HG03521 (cell line): Measurements from ENCODE around the gene MEIKIN.

ENCODE experiments used
- ATAC-seq: cut with Tn5 transposase; IDR thresholded peaks from one replicate; pipeline ENCODE4 v1.9.1; 2021; ENCODE audit warnings: mild to moderate bottlenecking, moderate library complexity; ENCODE audit not compliant: unreplicated experiment

Gene MEIKIN

DNA sequence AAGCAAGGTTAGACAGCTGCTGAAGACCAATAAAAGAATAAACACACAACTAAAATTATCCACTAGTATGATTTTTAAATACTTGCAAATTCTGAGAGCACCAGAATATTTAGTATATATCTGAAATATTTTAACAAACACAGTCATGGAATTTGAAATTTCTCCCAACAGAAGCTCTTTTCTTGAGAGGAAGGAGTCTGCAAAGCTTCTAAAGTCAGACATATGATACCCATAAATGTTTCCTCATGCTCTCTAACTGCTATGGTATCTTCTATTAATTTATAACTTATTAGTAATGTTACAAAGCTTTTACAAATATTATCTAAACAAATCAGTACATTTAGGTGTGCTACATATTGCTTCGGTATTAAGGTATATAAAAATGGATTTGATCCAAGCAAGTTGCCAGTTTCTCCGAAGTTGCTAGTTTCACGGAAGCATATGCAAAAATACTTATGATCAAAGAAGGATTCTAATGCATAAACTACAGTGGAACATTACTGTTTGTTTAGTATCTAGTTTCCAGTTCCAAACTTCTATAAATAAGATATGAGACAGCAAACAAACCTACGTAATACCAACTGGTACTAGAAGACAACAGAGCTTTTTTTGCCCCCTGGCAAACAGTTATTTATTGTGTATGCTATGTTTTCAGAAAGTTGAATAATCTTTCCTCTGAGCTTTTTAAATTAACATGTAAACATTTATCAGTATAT lies 170.7 kb downstream of the MEIKIN start:
- no peak for ATAC-seq

DNA sequence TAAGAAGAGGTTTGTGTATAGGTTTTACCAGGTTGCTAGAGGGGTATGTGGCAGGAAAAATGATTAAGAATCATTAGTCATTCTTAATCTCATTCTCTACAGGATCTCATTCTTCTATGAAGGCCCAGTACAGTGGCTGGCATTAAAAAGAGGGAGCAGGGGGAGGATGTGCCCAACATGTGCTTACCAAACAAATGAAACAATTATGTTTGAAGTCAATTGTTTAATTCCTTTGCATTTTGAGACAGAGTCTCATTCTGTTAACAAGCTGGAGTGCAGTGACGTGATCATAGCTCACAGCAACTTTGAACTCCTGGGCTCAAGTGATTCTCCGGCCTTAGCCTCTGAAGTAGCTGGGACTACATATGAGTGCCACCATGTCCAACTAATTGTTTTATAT lies 171.7 kb downstream of the MEIKIN start:
- no peak for ATAC-seq

- ATAC-seq = no peak
These were observed 173.8 kb downstream of the MEIKIN start for GRCh38 chr5:131771692-131772091.

- no peak for ATAC-seq
These were observed 175.5 kb downstream of the MEIKIN start for GRCh38 chr5:131769961-131770360.

GRCh38 chr5:131769336-131769735 lies 176.1 kb downstream of the MEIKIN start:
- no peak for ATAC-seq

GRCh38 chr5:131767891-131768290 lies 177.6 kb downstream of the MEIKIN start:
- ATAC-seq = no peak

DNA sequence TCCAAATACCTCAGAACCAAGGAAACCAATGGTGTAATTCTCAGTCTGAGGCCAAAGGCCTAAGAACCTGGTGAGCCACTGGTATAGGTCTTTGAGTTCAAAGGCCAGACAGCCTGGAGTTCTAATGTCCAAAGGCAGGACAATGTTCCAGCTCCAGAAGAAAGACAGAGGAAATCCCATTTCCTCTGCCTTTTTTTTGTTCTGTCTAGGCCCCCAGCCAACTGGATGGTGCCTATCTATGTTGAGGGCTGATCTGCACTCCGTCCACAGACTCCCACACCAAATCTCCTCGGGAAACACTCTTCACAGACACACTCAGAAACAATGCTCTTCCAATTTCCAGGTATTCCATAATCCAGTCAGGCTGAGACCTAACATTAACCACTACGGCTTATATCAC lies 178.8 kb downstream of the MEIKIN start:
- no peak for ATAC-seq

DNA sequence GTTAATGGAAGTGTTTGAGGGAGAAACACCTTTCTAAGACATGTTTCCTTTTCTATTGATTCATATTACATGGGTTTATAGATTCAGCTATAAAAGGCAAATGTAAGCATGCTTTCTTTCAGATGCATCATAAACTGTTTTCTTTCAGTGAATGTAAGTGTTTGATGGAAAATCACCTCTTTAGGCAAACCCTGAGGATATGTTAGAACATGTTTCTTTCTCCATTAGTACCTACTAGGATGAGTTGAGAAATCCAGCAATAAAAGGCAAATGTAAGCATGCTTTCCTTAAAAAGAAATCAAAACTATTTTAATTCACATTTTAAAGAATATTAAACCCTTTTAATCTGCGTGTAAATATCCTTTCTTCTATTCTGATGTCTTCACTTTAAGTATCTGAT lies 180.2 kb downstream of the MEIKIN start:
- no peak for ATAC-seq

DNA sequence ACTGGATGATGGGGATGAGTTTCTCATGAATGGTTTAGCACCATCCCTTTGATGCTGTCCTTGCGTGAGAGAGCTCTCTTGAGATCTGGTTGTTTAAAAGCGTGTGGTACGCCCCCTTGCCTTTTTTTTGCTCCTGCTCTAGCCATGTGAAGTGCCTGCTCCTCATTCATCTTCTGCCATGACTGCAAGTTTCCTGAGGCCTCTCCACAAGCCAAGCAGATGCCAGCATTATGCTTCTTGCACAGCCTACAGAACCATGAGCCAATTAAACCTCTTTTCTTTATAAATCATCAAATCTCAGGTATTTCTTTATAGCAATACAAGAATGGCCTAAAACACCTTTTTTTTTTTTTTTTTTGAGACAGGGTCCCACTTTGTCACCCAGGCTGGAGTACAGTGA lies 181.5 kb downstream of the MEIKIN start:
- no peak for ATAC-seq

GRCh38 chr5:131760793-131761192 lies 184.7 kb downstream of the MEIKIN start:
- no peak for ATAC-seq

GRCh38 chr5:131759704-131760103 lies 185.8 kb downstream of the MEIKIN start:
- no peak for ATAC-seq

GRCh38 chr5:131758520-131758900 lies 187.0 kb downstream of the MEIKIN start:
- ATAC-seq = no peak

DNA sequence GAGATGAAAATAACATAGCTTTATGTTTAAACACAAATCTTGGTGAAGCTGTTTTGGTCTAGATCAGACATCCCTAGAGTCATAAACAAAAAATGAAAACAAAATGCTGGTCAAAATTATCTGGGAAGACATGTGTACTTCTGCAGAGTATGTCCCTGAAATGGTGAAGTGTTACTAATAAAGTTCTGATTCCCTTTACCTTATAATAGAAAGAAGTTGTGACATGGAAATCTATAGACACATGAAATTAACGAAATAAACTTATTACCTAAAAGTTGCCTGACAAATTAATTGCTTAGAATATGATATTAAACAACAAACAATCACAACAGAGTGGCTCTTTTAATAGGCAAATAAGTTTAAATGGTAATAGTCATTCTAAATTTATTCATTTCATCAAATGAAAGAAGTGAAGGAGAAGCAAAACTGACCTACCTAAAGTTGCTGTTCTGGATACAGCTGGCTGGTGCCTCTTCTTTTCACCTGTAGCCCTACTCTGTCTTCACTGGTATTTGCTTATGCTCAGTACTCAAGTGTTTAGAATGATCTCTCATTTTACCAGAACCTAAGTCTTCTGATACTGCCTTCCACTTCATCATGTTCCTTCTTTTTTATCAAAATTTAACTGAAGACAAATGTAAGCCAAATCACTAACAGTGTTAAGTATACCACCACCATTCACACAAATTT lies 187.5 kb downstream of the MEIKIN start:
- ATAC-seq = no peak
